Activated CD4-positive, alpha-beta T cell treated with anti-CD3 and anti-CD28 coated beads, Interleukin-2, amount 10 ng/mL, durations not matched to agents 7 days and 5 days (primary cell): ENCODE results near the gene CEACAM19. TPM values are rescaled to one million over a fixed set of nuclear protein-coding genes. Genes with fewer than 3 reads are reported as not detected.
A peak's percentile ranks its signal among the peaks of the same experiment; 100 is the strongest.

ENCODE experiments used
- CTCF ChIA-PET: fragments of 350-600 bp; sonication (Branson Sonifier 250); formaldehyde crosslinking; loops from one replicate; lab custom pipeline; 2021; ENCODE audit warnings: antibody characterized with exemption; lab: Charles Lee
- POLR2A ChIA-PET: fragments of 350-600 bp; sonication (Branson Sonifier 250); formaldehyde crosslinking; loops from one replicate; lab custom pipeline; 2021; ENCODE audit warnings: antibody characterized with exemption; lab: Charles Lee
- DNase-seq: peaks from one replicate; pipeline ENCODE4 v3.0.0-alpha.2; 2020
- H3K27ac Mint-ChIP-seq: one replicate; pipeline ENCODE4 v1.8.0; 2021; ENCODE audit warnings: mild to moderate bottlenecking, moderate library complexity, mixed read lengths
- H3K27me3 Mint-ChIP-seq: one replicate; pipeline ENCODE4 v1.8.0; 2021; ENCODE audit warnings: mixed read lengths
- H3K36me3 Mint-ChIP-seq: one replicate; pipeline ENCODE4 v1.8.0; 2021; ENCODE audit warnings: low read depth, mixed read lengths
- H3K4me1 Mint-ChIP-seq: one replicate; pipeline ENCODE4 v1.8.0; 2021; ENCODE audit warnings: mixed read lengths
- H3K4me3 Mint-ChIP-seq: one replicate; pipeline ENCODE4 v1.8.0; 2021; ENCODE audit warnings: mild to moderate bottlenecking, moderate library complexity, mixed read lengths
- H3K9me3 Mint-ChIP-seq: one replicate; pipeline ENCODE4 v1.8.0; 2021; ENCODE audit warnings: mixed read lengths
- total RNA-seq, 2 experiments: library from RNA; stranded (reverse); gene quantifications; one replicate each; pipeline ENCODE4 v1.2.3, GENCODE V29; 2021

The CEACAM19 gene
- total RNA-seq, 2 experiments from 2014 or later, result 0.23 TPM; not detected in 1

GRCh38 chr19:44636439-44637389, 34.6 kb upstream of the CEACAM19 start:
- H3K9me3 Mint-ChIP-seq, result no peaks in the 10 kb centered on the region
- H3K4me3 Mint-ChIP-seq, result no peak overlapping the region
- H3K27ac Mint-ChIP-seq, result no peak overlapping the region
- peaks cover 6% of the 10 kb centered on the region for H3K27me3 Mint-ChIP-seq
- no peak for DNase-seq
- no peaks in the 10 kb centered on the region for H3K36me3 Mint-ChIP-seq
- ChIA-PET POLR2A (no interaction called here), CTCF (interaction anchor here (0.5 kb wide), 1 partner anchor 805 kb away, joined by 4 read pairs; no protein-coding TSS in a partner anchor)
- H3K4me1 Mint-ChIP-seq, result no peaks in the 10 kb centered on the region

DNA sequence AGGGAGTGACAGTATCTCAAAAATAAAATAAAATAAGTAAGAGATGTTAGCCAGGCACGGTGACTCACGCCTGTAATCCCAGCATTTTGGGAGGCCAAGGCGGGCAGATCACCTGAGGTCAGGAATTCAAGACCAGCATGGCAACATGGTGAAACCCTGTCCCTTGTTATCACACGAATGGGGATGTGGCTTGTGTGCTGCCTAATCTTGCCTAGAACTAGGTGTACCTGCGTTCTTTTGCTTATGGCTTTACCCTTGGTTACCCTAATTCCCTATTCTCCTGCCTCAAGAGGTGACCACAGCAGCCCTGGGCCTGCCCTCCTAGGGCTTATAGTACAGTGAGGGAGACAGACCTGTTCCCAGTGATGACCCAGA, 33.9 kb upstream of the CEACAM19 start:
- no peaks in the 10 kb centered on the region for H3K4me1 Mint-ChIP-seq
- CTCF ChIA-PET, result no interaction called here
- POLR2A ChIA-PET, result no interaction called here
- no peak for DNase-seq
- peaks cover 8% of the 10 kb centered on the region for H3K27me3 Mint-ChIP-seq
- H3K4me3 Mint-ChIP-seq, result no peak overlapping the region
- H3K36me3 Mint-ChIP-seq, result no peaks in the 10 kb centered on the region
- no peaks in the 10 kb centered on the region for H3K9me3 Mint-ChIP-seq
- H3K27ac Mint-ChIP-seq, result no peak overlapping the region

DNA sequence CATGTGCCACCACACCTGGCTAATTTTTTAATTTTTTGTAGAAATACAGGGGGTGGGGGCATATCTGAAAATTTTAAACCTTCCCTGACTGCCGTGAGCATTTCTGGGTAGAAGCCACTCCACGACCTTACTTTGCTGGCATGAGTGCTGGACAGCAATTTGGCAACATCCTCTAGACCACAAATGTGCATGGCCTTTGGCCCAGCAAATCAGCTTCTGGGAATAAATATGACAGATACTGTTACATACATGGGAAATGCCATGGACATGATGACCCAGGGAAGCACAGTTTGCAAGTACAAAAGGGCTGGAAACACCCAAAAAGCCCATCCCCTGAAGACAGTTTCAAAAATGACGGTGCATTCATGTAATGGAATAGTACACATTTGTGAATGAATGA, 30.8 kb upstream of the CEACAM19 start:
- Mint-ChIP-seq H3K27me3 (peaks cover 15% of the 10 kb centered on the region), H3K4me3 (no peak overlapping the region), H3K9me3 (no peaks in the 10 kb centered on the region), H3K4me1 (no peaks in the 10 kb centered on the region), H3K36me3 (no peaks in the 10 kb centered on the region), H3K27ac (no peak overlapping the region)
- no peak for DNase-seq
- CTCF ChIA-PET, result no interaction called here
- POLR2A ChIA-PET, result no interaction called here

GRCh38 chr19:44641501-44642265, 29.6 kb upstream of the CEACAM19 start:
- H3K9me3 Mint-ChIP-seq, result no peaks in the 10 kb centered on the region
- no peak for DNase-seq
- no peaks in the 10 kb centered on the region for H3K4me1 Mint-ChIP-seq
- H3K4me3 Mint-ChIP-seq, result no peak overlapping the region
- H3K27me3 Mint-ChIP-seq, result peaks cover 15% of the 10 kb centered on the region
- H3K27ac Mint-ChIP-seq, result no peak overlapping the region
- H3K36me3 Mint-ChIP-seq, result no peaks in the 10 kb centered on the region
- CTCF ChIA-PET, result interaction anchor here (0.7 kb wide), 1 partner anchor 13 kb away, joined by 3 read pairs; no protein-coding TSS in a partner anchor
- POLR2A ChIA-PET, result no interaction called here

DNA sequence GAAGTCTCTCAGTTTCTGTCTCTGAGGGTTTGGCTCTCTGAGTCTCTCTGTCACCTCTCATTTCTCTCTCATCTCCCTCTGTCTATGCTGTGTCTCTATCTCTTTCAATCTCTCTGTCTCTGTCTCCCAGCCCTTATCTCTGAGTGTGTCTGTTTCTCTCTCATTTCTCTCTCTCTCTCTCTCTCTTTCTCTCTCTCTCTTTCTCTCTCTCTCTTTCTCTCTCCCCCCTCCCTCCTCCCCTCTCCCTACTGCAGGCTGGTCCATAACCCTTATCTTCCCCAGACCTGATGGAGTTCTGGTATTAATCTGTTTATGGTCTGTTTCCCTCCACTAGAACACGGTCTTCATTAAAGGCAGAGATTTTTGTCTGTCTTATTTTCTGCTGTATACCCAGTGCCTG, 28.9 kb upstream of the CEACAM19 start:
- no peak for DNase-seq
- CTCF ChIA-PET, result interaction anchor here (0.7 to 0.8 kb wide), 2 partner anchors 12 to 40 kb away, joined by 3 read pairs; no protein-coding TSS in a partner anchor

DNA sequence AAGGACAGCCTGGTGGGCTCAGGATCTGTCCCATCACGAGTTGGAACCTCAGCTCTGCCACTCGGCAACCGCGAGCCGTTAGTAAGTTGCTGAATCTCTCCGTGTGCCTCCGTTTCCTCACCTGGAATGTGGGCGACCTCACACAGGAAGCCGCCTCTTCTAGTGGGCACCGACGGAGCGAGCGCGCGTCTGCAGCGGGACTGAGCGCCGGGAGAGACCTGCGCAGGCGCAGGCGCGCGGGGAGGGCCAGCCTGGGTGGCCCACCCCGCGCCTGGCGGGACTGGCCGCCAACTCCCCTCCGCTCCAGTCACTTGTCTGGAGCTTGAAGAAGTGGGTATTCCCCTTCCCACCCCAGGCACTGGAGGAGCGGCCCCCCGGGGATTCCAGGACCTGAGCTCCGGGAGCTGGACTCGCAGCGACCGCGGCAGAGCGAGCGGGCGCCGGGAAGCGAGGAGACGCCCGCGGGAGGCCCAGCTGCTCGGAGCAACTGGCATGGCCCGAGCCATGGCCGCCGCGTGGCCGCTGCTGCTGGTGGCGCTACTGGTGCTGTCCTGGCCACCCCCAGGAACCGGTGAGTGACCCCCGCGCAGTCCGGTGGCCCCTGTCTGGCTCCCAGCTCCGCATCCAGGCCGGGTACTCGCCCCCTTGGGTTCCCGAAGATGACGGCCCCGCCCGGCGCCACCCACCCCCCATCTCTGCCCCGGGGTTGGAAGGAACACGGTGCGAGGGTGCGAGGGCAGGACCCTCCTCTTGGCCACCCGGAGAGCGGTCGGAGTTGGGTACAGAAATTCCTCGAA, 27.5 kb upstream of the CEACAM19 start, which contains the start of gene PVR:
Gene PVR (plus strand): TSS at position 306 of the 797 bp plus-strand sequence. CDS start 187 bp downstream, at position 493.
- Mint-ChIP-seq H3K36me3 (no peaks in the 10 kb centered on the region), H3K4me1 (no peaks in the 10 kb centered on the region), H3K4me3 (peak within 1 kb of the TSS; percentile 77), H3K27me3 (peaks cover 15% of the 10 kb centered on the region), H3K9me3 (no peaks in the 10 kb centered on the region), H3K27ac (no peak within 1 kb of the TSS)
- CTCF ChIA-PET, result interaction anchor here (0.8 to 1.3 kb wide), 3 partner anchors 11 to 16 kb away, joined by 3 to 4 read pairs (median 3); no protein-coding TSS in a partner anchor
- POLR2A ChIA-PET, result interaction anchor here (0.6 kb wide), 1 partner anchor 1124 kb away, joined by 4 read pairs; no protein-coding TSS in a partner anchor
- DNase-seq, result no peak

More for the DNA sequence above, 28.9 kb upstream of the CEACAM19 start:
- H3K36me3 Mint-ChIP-seq, result no peaks in the 10 kb centered on the region
- H3K4me1 Mint-ChIP-seq, result no peaks in the 10 kb centered on the region
- no peaks in the 10 kb centered on the region for H3K9me3 Mint-ChIP-seq
- H3K4me3 Mint-ChIP-seq, result no peak overlapping the region
- peaks cover 15% of the 10 kb centered on the region for H3K27me3 Mint-ChIP-seq
- POLR2A ChIA-PET, result no interaction called here
- peak overlapping the region; percentile 43 for H3K27ac Mint-ChIP-seq

DNA sequence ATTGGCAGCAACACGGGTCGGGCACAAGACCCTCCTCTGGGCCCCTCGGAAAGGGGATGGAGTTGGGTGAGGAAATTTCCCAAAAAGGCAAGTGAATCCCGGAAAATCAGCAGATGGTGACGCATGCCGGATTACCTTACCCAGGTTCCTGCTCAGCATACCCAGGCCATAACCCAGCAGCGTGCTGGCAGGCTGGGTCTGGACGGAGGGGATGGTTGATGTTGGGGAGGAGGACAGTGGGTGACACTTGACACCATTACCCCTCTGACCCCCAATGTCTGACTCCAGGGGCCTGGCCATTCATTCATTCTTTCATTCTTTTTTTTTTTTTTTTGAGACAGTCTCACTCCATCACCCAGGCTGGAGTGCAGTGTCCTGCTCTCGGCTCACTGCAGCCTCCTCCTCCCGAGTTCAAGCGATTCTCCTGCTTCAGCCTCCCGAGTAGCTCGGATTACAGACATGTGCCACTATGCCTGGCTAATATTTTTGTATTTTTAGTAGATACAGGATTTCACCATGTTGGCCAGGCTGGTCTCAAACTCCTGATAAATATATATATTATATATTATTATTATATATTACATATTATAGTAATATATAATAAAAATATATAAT, 26.8 kb upstream of the CEACAM19 start:
- Mint-ChIP-seq H3K4me3 (peak overlapping the region; percentile 77), H3K36me3 (no peaks in the 10 kb centered on the region), H3K27ac (no peak overlapping the region), H3K4me1 (no peaks in the 10 kb centered on the region), H3K27me3 (peaks cover 15% of the 10 kb centered on the region), H3K9me3 (no peaks in the 10 kb centered on the region)
- CTCF ChIA-PET, result interaction anchor here (0.8 to 1.3 kb wide), 3 partner anchors 10 to 17 kb away, joined by 3 to 4 read pairs (median 3); no protein-coding TSS in a partner anchor
- peak; percentile 14 for DNase-seq
- POLR2A ChIA-PET, result interaction anchor here (0.6 kb wide), 1 partner anchor 1124 kb away, joined by 4 read pairs; no protein-coding TSS in a partner anchor

GRCh38 chr19:44645407-44646048, 25.8 kb upstream of the CEACAM19 start:
- POLR2A ChIA-PET, result no interaction called here

GRCh38 chr19:44646049-44646416, 25.2 kb upstream of the CEACAM19 start:
- Mint-ChIP-seq H3K27me3 (peaks cover 15% of the 10 kb centered on the region), H3K4me1 (no peaks in the 10 kb centered on the region)
- POLR2A ChIA-PET, result no interaction called here

More at GRCh38 chr19:44645407-44646048, 25.8 kb upstream of the CEACAM19 start:
- no peak overlapping the region for H3K4me3 Mint-ChIP-seq
- no peak overlapping the region for H3K27ac Mint-ChIP-seq
- H3K4me1 Mint-ChIP-seq, result no peaks in the 10 kb centered on the region
- no peak for DNase-seq
- peaks cover 1% of the 10 kb centered on the region for H3K36me3 Mint-ChIP-seq
- peaks cover 15% of the 10 kb centered on the region for H3K27me3 Mint-ChIP-seq
- CTCF ChIA-PET, result interaction anchor here (1.2 kb wide), 1 partner anchor 12 kb away, joined by 3 read pairs; no protein-coding TSS in a partner anchor
- no peaks in the 10 kb centered on the region for H3K9me3 Mint-ChIP-seq

DNA sequence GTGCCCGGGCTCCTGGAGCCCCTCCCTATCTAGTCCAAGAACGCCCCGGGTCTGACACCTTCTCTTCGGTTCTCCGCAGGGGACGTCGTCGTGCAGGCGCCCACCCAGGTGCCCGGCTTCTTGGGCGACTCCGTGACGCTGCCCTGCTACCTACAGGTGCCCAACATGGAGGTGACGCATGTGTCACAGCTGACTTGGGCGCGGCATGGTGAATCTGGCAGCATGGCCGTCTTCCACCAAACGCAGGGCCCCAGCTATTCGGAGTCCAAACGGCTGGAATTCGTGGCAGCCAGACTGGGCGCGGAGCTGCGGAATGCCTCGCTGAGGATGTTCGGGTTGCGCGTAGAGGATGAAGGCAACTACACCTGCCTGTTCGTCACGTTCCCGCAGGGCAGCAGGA, 24.1 kb upstream of the CEACAM19 start:
- no peak overlapping the region for H3K27ac Mint-ChIP-seq
- H3K36me3 Mint-ChIP-seq, result peaks cover 1% of the 10 kb centered on the region
- ChIA-PET CTCF (no interaction called here), POLR2A (no interaction called here)
- peaks cover 10% of the 10 kb centered on the region for H3K27me3 Mint-ChIP-seq
- no peaks in the 10 kb centered on the region for H3K9me3 Mint-ChIP-seq
- no peak for DNase-seq
- H3K4me1 Mint-ChIP-seq, result no peaks in the 10 kb centered on the region
- no peak overlapping the region for H3K4me3 Mint-ChIP-seq

More at GRCh38 chr19:44646049-44646416, 25.2 kb upstream of the CEACAM19 start:
- CTCF ChIA-PET, result interaction anchor here (1.2 kb wide), 1 partner anchor 11 kb away, joined by 3 read pairs; no protein-coding TSS in a partner anchor
- no peaks in the 10 kb centered on the region for H3K9me3 Mint-ChIP-seq
- no peak overlapping the region for H3K27ac Mint-ChIP-seq
- H3K36me3 Mint-ChIP-seq, result peaks cover 1% of the 10 kb centered on the region
- DNase-seq, result no peak
- H3K4me3 Mint-ChIP-seq, result no peak overlapping the region

GRCh38 chr19:44648631-44649251, 22.5 kb upstream of the CEACAM19 start:
- POLR2A ChIA-PET, result no interaction called here

More at GRCh38 chr19:44648631-44649251, 22.5 kb upstream of the CEACAM19 start:
- Mint-ChIP-seq H3K4me3 (no peak overlapping the region), H3K27me3 (no peaks in the 10 kb centered on the region), H3K4me1 (no peaks in the 10 kb centered on the region), H3K36me3 (peaks cover 1% of the 10 kb centered on the region), H3K9me3 (no peaks in the 10 kb centered on the region), H3K27ac (no peak overlapping the region)
- no peak for DNase-seq
- CTCF ChIA-PET, result interaction anchor here (0.6 to 1.5 kb wide), 3 partner anchors 8 to 73 kb away, joined by 3 read pairs; no protein-coding TSS in a partner anchor
